ENCODE measurements around the gene EIF4G3.
"Not testable (repeated sequence)": the region's sequence is repeated elsewhere in the genome, so short reads cannot be mapped to it uniquely, and the experiment has no call there.

EIF4G3 gene

DNA sequence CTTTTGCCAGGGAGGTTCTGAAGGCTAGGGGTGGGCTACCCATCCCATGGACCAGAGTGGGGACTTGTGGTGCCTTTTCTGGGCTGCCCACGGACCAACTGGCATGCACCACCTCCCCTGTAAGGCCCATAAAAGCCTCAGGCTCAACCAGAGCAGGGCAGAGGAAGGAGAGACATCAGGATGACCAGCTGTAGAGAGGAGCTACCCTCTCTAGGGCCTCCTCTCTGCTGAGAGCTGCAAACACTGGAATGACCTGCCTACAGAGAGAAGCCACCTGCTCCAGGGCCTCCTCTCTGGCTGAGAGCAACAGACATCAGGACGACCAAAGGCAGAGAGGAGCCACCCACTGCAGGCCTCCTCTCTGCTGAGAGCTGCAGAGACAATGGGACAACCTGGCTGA lies 140.9 kb downstream of the EIF4G3 start:
- no peak for DNase-seq (ENCODE audit: low read depth in 1 of 2, low spot score in 1 of 2)

- DNase-seq (ENCODE audit: low read depth in 1 of 2, low spot score in 1 of 2) = no peak
Observed at GRCh38 chr1:21034725-21035628, 141.7 kb downstream of the EIF4G3 start.

- no peak for DNase-seq (ENCODE audit: low read depth in 1 of 2, low spot score in 1 of 2)
Observed at GRCh38 chr1:21032741-21033140, 144.0 kb downstream of the EIF4G3 start.

DNA sequence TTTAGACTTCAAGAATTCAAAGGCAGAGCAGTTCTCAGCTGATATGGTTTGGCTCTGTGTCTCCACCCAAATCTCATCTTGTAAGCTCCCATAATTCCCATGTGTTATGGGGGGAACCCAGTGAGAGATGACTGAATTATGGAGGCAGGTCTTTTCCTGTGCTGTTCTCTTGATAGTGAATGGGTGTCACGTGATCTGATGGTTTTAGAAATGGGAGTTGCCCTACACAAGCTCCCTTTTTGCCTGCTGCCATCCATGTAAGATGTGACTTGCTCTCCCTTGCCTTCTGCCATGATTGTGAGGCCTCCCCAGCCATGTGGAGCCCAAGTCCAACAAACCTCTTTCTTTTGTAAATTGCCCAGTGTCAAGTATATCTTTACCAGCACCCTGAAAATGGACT lies 146.5 kb downstream of the EIF4G3 start:
- DNase-seq (ENCODE audit: low read depth in 1 of 2, low spot score in 1 of 2) = no peak

- no peak for DNase-seq (ENCODE audit: low read depth in 1 of 2, low spot score in 1 of 2)
Observed at GRCh38 chr1:21028520-21029145, 148.1 kb downstream of the EIF4G3 start.

DNA sequence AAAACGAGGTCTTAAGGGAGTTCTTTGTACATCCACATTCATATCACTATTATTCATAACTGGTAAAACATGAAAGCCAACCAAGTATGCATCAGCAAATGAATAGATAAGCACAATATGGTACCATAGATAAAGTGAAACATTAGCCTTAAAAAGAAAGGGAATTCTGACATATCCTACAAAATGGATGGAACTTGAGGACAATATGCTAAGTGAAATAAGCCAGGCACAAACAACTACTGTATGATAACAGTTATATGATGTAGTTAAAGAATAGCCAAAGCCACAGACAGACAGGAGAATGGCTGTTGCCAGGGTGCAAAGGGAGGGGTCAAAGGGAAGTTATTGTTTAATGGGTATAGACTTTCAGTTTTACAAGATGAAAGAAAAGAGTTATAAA lies 148.9 kb downstream of the EIF4G3 start:
- DNase-seq (ENCODE audit: low read depth in 1 of 2, low spot score in 1 of 2) = no peak

DNA sequence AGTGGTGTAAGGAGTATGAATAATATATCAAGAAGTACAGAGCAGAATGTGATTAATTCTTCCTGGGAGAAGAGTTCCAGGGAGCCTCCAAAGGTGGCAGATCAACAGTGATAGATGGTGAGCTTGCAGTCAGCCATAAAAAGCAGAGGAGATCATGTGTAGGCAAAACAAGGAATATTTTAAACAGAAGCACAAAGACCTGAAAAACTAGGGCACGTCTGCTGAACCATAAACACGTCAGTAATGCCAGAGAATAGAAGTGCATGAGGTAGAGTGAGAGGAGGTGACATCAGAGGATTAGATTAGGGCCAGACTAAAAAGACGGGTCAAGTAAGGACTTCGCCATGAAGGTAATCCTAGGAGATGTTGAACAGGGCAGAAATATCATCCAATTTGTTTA lies 151.8 kb downstream of the EIF4G3 start:
- no peak for DNase-seq (ENCODE audit: low read depth in 1 of 2, low spot score in 1 of 2)

DNA sequence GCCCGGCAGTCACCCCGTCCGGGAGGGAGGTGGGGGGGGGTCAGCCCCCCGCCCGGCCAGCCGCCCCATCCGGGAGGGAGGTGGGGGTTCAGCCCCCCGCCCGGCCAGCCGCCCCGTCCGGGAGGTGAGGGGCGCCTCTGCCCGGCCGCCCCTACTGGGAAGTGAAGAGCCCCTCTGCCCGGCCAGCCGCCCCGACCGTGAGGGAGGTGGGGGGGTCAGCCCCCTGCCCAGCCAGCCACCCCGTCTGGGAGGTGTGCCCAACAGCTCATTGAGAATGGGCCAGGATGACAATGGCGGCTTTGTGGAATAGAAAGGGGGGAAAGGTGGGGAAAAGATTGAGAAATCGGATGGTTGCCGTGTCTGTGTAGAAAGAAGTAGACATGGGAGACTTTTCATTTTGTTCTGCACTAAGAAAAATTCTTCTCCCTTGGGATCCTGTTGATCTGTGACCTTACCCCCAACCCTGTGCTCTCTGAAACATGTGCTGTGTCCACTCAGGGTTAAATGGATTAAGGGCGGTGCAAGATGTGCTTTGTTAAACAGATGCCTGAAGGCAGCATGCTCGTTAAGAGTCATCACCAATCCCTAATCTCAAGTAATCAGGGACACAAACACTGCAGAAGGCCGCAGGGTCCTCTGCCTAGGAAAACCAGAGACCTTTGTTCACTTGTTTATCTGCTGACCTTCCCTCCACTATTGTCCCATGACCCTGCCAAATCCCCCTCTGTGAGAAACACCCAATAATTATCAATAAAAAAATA lies 152.4 kb downstream of the EIF4G3 start:
- DNase-seq (ENCODE audit: low read depth in 1 of 2, low spot score in 1 of 2) = not testable (repeated sequence)

GRCh38 chr1:21022279-21023040 lies 154.2 kb downstream of the EIF4G3 start:
- no peak for DNase-seq (ENCODE audit: low read depth in 1 of 2, low spot score in 1 of 2)

GRCh38 chr1:21021311-21021710 lies 155.4 kb downstream of the EIF4G3 start:
- DNase-seq (ENCODE audit: low read depth in 1 of 2, low spot score in 1 of 2) = no peak

DNA sequence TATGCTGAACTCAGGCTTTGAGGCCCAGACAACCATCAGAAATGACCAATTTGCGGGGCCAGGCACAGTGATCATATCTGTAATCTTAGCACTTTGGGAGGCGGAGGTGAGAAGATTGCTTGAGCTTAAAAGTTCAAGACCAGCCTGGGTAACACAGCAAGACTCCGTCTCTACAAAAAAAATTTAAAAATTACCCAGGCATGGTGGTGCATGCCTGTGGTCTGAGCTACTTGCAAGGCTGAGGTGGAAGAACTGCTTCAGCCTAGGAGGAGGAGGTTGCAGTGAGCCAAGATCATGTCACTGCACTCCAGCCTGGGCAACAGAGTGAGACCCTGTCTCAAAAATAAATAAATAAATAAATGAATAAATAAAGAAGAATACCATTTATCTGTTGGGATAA lies 156.5 kb downstream of the EIF4G3 start:
- DNase-seq (ENCODE audit: low read depth in 1 of 2, low spot score in 1 of 2) = no peak

DNA sequence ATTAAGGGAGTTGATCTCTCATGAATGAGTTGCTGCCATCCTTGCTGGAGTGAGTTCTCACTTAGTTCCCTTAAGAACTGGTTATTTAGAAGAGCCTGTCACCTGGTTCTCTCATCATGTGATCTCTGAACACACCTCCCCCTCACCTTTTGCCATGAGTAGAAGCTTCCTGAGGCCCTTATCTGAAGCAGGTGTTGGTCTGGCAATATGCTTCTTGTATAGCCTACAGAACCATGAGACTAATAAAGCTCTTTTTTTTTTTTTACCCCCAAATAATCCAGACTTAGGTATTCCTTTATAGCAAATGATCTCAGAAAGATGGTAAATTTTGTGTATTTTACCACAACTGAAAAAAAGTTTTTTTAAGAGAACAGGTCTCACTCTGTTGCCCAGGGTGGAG lies 158.0 kb downstream of the EIF4G3 start:
- no peak for DNase-seq (ENCODE audit: low read depth in 1 of 2, low spot score in 1 of 2)

DNA sequence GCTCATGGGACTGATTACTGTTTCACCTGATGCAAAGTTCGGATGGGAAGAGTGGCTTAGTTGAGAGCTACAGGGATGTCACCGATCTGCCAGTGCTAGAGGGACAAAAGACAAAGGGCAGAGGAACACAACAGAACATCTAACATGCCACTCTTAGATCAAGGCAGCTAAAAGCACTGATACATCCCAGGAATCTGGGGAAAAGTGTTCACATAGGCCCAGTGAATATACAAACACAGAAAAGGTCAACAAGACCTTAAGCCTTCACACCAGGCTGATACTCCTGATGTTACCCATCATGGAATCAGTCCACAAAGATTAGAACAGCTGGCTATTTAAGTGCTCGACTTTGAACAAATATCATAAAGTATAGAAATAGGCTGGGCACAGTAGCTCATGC lies 163.2 kb downstream of the EIF4G3 start:
- no peak for DNase-seq (ENCODE audit: low read depth in 1 of 2, low spot score in 1 of 2)

- DNase-seq (ENCODE audit: low read depth in 1 of 2, low spot score in 1 of 2) = no peak
Observed at GRCh38 chr1:21012937-21013336, 163.8 kb downstream of the EIF4G3 start.

DNA sequence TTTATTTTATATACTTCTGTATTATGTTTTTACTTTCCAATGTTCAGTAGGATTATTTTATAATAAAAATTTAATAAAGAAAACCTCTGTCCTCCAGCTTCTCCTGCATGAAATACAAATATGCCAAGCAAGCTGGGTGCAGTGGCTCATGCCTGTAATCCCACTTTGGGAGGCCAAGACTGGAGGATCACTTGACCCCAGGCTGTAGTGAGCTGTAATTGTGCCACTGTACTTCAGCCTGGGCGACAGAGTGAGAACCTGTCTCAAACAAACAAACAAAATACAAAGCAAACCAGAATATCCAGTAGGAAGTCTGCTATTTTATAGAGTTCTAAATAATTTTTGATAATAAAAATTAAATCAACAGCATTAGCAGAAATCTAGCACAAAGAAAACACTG lies 168.8 kb downstream of the EIF4G3 start:
- no peak for DNase-seq (ENCODE audit: low read depth in 1 of 2, low spot score in 1 of 2)

DNA sequence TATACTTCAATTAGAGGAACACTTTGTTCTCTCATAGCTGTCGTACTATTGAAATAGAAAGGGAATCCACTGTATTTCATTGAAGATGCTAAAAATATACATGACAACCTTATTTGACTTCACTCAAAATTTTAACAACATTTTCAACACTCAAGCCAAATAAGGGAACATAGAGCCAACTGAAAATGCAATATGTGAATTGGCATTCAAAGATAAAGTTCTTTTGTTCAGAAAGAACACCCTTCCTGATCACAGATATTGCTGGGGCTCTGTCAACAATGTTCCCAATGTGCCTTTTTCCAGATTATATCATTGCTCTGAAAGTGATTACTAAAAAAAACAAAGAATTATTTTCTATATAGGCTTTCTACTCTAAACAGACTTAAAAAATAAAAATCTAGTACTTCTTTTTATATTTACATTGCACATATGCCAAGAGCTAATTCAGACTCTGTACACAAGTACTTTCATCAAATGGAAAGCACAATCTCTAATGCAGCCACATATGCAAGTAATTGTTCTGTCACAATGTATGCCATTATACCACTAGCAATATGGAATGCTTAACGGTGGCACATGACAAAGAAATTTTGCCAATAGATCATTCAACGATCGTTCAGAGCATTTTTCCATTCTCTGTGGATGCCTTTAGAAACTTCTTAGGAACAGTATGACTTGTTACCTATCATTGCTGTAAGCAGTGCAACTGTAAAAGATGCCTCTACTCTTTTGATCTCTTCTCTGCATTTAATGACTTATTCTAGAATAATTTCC lies 171.0 kb downstream of the EIF4G3 start:
- no peak for DNase-seq (ENCODE audit: low read depth in 1 of 2, low spot score in 1 of 2)

DNA sequence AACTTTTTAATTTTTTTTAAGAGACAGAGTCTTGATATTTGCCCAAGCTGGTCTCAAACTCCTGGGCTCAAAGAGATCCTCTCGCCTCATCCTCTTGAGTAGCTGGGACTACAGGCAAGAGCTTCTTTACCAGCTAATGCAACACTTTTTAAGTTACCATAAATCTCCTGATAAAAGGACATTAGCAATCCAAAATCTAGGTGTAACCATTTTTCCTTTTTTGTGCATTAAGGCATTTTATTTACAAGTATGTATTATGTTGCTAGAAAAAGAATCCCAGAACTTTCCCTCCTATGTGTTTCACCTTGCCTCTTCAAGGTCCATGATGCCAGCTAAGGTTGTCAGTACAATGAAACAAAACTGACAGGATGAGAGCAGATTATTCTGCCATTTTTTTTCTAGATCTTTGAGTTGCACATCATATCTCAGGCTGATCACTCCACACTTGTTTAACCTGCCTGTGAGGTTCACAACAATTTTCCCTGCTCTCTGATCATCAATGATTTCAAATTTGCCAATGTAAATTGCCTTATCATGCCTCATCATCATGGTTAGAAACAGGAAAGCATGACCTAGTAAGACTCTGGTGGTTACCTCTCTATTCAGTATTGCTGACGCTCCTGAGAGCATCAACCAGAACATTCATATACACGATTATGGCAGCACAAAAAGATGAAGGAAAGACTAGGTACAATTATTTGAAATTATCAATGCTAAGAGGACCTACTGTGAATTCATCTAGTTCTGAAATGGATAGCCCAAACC lies 173.2 kb downstream of the EIF4G3 start:
- no peak for DNase-seq (ENCODE audit: low read depth in 1 of 2, low spot score in 1 of 2)

DNA sequence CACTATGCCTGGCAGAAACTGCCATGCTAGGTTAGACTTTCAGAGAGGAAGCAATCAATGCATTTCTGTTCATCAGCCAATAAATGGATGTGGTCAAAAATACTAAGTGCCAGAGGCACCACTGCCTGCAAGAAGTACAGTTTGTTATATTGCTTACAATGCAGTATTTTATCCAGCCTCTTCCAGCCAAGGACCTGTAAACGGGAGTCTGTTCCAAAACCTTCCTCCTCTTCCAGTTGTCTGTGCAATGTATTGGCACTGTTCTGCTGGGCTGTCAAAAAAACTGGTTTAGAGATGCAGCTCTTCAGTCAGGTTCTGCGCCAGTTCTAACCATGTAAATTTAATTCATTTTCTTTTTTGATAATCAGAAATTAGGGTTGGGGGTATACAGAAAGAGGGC lies 175.7 kb downstream of the EIF4G3 start:
- DNase-seq (ENCODE audit: low read depth in 1 of 2, low spot score in 1 of 2) = no peak

DNA sequence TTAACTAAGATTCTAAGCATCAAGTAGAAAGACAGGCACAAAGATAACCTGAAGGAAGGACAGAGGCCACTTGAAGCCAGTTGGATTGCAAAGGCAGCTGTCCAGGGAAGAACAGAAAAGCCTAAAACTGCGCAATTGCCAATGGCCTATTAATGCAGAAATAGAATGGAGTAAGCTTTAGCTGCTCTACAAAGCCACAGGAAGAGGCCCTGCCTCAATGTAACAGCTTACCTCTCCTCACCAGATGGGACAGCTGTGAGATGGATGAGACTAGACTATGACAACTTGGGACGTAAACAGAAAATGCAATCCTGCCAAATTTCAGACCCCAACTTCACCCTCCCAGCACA lies 176.5 kb downstream of the EIF4G3 start:
- DNase-seq (ENCODE audit: low read depth in 1 of 2, low spot score in 1 of 2) = no peak
